B cell (primary cell): ENCODE results near the gene UQCRH. TPM values are rescaled to one million over a fixed set of nuclear protein-coding genes. Genes with fewer than 3 reads are reported as not detected.

ENCODE experiments used
- ATAC-seq: fragments of 200-7000 bp; cut with Tn5 transposase; one replicate; pipeline ENCODE4 v1.10.0; 2021; ENCODE audit warnings: low read depth, mild to moderate bottlenecking, moderate number of reproducible peaks, moderate library complexity
- CTCF ChIA-PET: fragments of 350-600 bp; sonication (Branson Sonifier 250); formaldehyde crosslinking; loops from one replicate; lab custom pipeline; 2021; ENCODE audit warnings: antibody characterized with exemption, inconsistent platforms; lab: Charles Lee
- POLR2A ChIA-PET: fragments of 350-600 bp; sonication (Branson Sonifier 250); formaldehyde crosslinking; loops from one replicate; lab custom pipeline; 2021; ENCODE audit warnings: antibody characterized with exemption; lab: Charles Lee
- DNase-seq: peaks from one replicate; pipeline ENCODE4 v3.0.0; 2013
- H2AFZ ChIP-seq: 2 replicates; pipeline ENCODE4 v1.6.1; 2012; ENCODE audit warnings: mild to moderate bottlenecking, low read depth, low read length; ENCODE audit not compliant: insufficient read depth, poor library complexity, severe bottlenecking
- H3K27ac ChIP-seq, 2 donors: 1 replicate in 1 of 2; 2 replicates in 1 of 2; pipeline ENCODE4 v1.5.1; 2012 to 2013; ENCODE audit warnings: low read length in 2 of 2, mild to moderate bottlenecking in 2 of 2, moderate library complexity in 1 of 2
- H3K27me3 ChIP-seq, 4 experiments: fragments of 200-600 bp in 1 of 4; sonication (generic) in 1 of 4; replicated peaks in 1 of 4; 1 replicate in 2 of 4; 2 replicates in 2 of 4; pipeline versions ENCODE4 v1.6.1 to v1.7.0; 2013 to 2016; ENCODE audit warnings: low read length in 3 of 4, mild to moderate bottlenecking in 2 of 4, mixed read lengths in 1 of 4, moderate library complexity in 1 of 4; ENCODE audit not compliant: insufficient read depth in 4 of 4, control insufficient read depth in 3 of 4; ENCODE audit errors: control extremely low read depth in 1 of 4
- H3K36me3 ChIP-seq, 2 experiments: replicated peaks in 1 of 2; 1 replicate in 1 of 2; 2 replicates in 1 of 2; pipeline versions ENCODE4 v1.6.1 to v1.7.1; 2013; ENCODE audit warnings: low read length in 1 of 2; ENCODE audit not compliant: insufficient read depth in 2 of 2, control insufficient read depth in 1 of 2; ENCODE audit errors: control extremely low read depth in 1 of 2, extremely low read depth in 1 of 2
- H3K4me1 ChIP-seq, 2 donors: fragments of 200-600 bp in 1 of 2; sonication (generic) in 1 of 2; 1 replicate in 1 of 2; 2 replicates in 1 of 2; pipeline versions ENCODE4 v1.5.1 to v1.6.1; 2013 to 2017; ENCODE audit warnings: low read length in 2 of 2; ENCODE audit not compliant: control insufficient read depth in 2 of 2, insufficient read depth in 2 of 2
- H3K4me2 ChIP-seq: replicated peaks from 2 replicates; pipeline ENCODE3; 2012; ENCODE audit warnings: mild to moderate bottlenecking, low read depth, low read length; ENCODE audit not compliant: poor library complexity, severe bottlenecking
- H3K4me3 ChIP-seq, 5 experiments: fragments of 200-600 bp in 1 of 5; sonication (generic) in 1 of 5; 1 replicate in 3 of 5; 2 replicates in 2 of 5; pipeline versions ENCODE4 v1.5.1 to v1.7.0; 2011 to 2016; ENCODE audit warnings: low read length in 4 of 5, mild to moderate bottlenecking in 4 of 5, low read depth in 2 of 5, control low read depth in 1 of 5, moderate library complexity in 1 of 5; ENCODE audit not compliant: insufficient read depth in 1 of 5; ENCODE audit errors: control extremely low read depth in 1 of 5, extremely low read depth in 1 of 5
- H3K79me2 ChIP-seq: fragments of 200-600 bp; sonication (generic); one replicate; pipeline ENCODE4 v1.6.0; 2016; ENCODE audit warnings: low read length; ENCODE audit not compliant: control insufficient read depth, insufficient read depth
- H3K9ac ChIP-seq: fragments of 200-600 bp; sonication (generic); 2 replicates; pipeline ENCODE4 v1.6.1; 2017; ENCODE audit warnings: mild to moderate bottlenecking, low read length, moderate library complexity
- H3K9me3 ChIP-seq, 3 donors: one replicate each; pipeline versions ENCODE4 v1.6.1 to v1.7.1; 2013; ENCODE audit warnings: low read length in 2 of 3; ENCODE audit not compliant: control insufficient read depth in 2 of 3, insufficient read depth in 1 of 3; ENCODE audit errors: control extremely low read depth in 1 of 3
- H4K20me1 ChIP-seq: 2 replicates; pipeline ENCODE4 v1.6.0; 2012; ENCODE audit warnings: mild to moderate bottlenecking, low read length; ENCODE audit not compliant: insufficient read depth, control insufficient read depth, poor library complexity, severe bottlenecking
- H3K27ac Mint-ChIP-seq: one replicate; pipeline ENCODE4 v1.8.0; 2021; ENCODE audit warnings: mixed read lengths
- H3K27me3 Mint-ChIP-seq: one replicate; pipeline ENCODE4 v1.8.0; 2021; ENCODE audit warnings: mixed read lengths
- H3K4me1 Mint-ChIP-seq: one replicate; pipeline ENCODE4 v1.8.0; 2021; ENCODE audit warnings: mixed read lengths
- H3K4me3 Mint-ChIP-seq: one replicate; pipeline ENCODE4 v1.8.0; 2021; ENCODE audit warnings: mixed read lengths
- H3K9me3 Mint-ChIP-seq: one replicate; pipeline ENCODE4 v1.8.0; 2022; ENCODE audit warnings: mixed read lengths; ENCODE audit not compliant: insufficient read depth
- CTCF ChIP-seq: fragments of 200-600 bp; IDR thresholded peaks from one replicate; pipeline ENCODE4 v1.8.0; 2022; ENCODE audit warnings: antibody characterized with exemption, mild to moderate bottlenecking
- EZH2 ChIP-seq: IDR thresholded peaks from 2 replicates; pipeline ENCODE4 v1.6.1; 2012; ENCODE audit warnings: borderline replicate concordance, low read depth, mild to moderate bottlenecking, moderate library complexity, low read length; ENCODE audit not compliant: insufficient read depth, poor library complexity, severe bottlenecking
- WGBS: methylation state at CpG from one replicate; pipeline ENCODE4 v1.1.5; 2013; ENCODE audit warnings: missing lambda C conversion rate; ENCODE audit not compliant: insufficient coverage; 5-methylcytosine and 5-hydroxymethylcytosine counted together
- intact Hi-C: fragments of 100-400 bp; cut with micrococcal nuclease; formaldehyde crosslinking; loops from one replicate; pipeline ENCODE4 v1.10.0; 2022
- polyA plus RNA-seq: library from polyadenylated mRNA; depleted of rRNA; stranded (reverse); fragments of >200 nt; gene quantifications from 2 replicates; pipeline ENCODE4 v1.2.3, GENCODE V29; 2012
- total RNA-seq, 2 donors: library from RNA; stranded (reverse); fragments of 120-200 nt in 1 of 2; gene quantifications; 1 replicate in 1 of 2; 2 replicates in 1 of 2; pipeline versions ENCODE4 v1.2.3 to v1.2.4, GENCODE V29; 2013 to 2022

The UQCRH gene
- total and polyA plus RNA-seq, 2 donors (not counting 1 experiment from before 2014, with no cell fraction given): 146 to 310 TPM

DNA sequence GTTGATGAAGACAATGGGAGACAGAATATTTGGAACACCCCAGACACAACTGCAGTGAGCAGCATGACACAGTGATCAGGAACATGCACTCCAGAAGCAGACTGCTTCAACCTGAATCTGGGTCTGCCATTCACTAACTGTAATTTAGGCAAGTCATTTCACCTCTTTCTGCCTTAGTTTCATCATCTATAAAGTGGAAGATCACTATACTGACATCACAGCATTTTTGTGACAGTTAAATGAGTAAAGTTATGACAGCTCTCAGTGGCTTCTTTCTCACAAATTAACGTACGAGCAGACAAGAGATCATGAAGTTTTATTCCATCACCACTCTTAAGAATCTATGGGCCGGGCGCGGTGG, 14.4 kb upstream of the UQCRH start:
- DNase-seq (no peak), ATAC-seq (no peak)
- H3K4me2 ChIP-seq: no peak overlapping the region
- Mint-ChIP-seq H3K9me3 (no peaks in the 10 kb centered on the region), H3K27ac (no peak overlapping the region), H3K27me3 (no peaks in the 10 kb centered on the region), H3K4me3 (no peak overlapping the region), H3K4me1 (no peaks in the 10 kb centered on the region)
- no peaks in the 10 kb centered on the region for H3K9me3 ChIP-seq
- H3K79me2 ChIP-seq: no peaks in the 10 kb centered on the region
- POLR2A ChIA-PET: no interaction called here
- no peak overlapping the region for H3K27ac ChIP-seq
- no peak overlapping the region for H3K9ac ChIP-seq
- CTCF ChIA-PET: no interaction called here
- no peaks in the 10 kb centered on the region for H3K4me1 ChIP-seq
- H4K20me1 ChIP-seq: no peaks in the 10 kb centered on the region
- no peak overlapping the region for H3K4me3 ChIP-seq
- H3K27me3 ChIP-seq: no peaks in the 10 kb centered on the region
- intact Hi-C loops: no loop called here
- WGBS: 97% methylated on average over 4 of the region's 5 CpGs
- peaks cover 0 to 29% of the 10 kb centered on the region in 2 experiments for H3K36me3 ChIP-seq
- H2AFZ ChIP-seq: no peak overlapping the region
- TF ChIP-seq CTCF (no peak), EZH2 (no peak)

DNA sequence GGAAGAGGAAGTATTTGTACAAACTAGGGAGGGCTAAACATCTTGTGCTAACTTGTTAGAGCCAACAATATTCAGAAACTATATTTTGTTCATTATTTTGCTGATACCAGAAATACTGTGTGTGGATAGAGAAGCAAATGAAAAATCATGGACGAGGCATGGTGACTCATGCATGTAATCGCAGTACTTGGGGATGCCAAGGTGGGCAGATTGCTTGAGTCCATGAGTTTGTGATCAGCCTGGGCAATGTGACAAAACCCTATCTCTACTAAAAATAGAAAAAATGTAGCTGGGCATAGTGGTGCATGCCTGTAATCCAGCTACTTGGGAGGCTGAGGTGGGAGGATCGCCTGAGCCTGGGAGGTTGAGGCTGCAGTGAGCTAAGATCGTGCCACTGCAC, 13.5 kb upstream of the UQCRH start:
- H3K79me2 ChIP-seq: no peaks in the 10 kb centered on the region
- no peaks in the 10 kb centered on the region for H3K4me1 ChIP-seq
- no peak overlapping the region for H2AFZ ChIP-seq
- no peaks in the 10 kb centered on the region for H3K27me3 ChIP-seq
- no peak overlapping the region for H3K27ac ChIP-seq
- Mint-ChIP-seq H3K9me3 (no peaks in the 10 kb centered on the region), H3K4me3 (no peak overlapping the region), H3K4me1 (no peaks in the 10 kb centered on the region), H3K27me3 (no peaks in the 10 kb centered on the region), H3K27ac (no peak overlapping the region)
- H3K4me2 ChIP-seq: no peak overlapping the region
- no peak overlapping the region for H3K4me3 ChIP-seq
- H3K9ac ChIP-seq: no peak overlapping the region
- no peaks in the 10 kb centered on the region for H4K20me1 ChIP-seq
- ChIA-PET POLR2A (no interaction called here), CTCF (interaction anchor here (0.9 to 1.6 kb wide), 2 partner anchors 58 to 60 kb away, joined by 3 to 4 read pairs; no protein-coding TSS in a partner anchor)
- TF ChIP-seq EZH2: no peak
- TF ChIP-seq CTCF: no peak
- WGBS: 100% methylated on average over 2 of the region's 4 CpGs
- intact Hi-C loops: no loop called here
- DNase-seq (no peak), ATAC-seq (no peak)
- H3K36me3 ChIP-seq: peaks cover 0 to 27% of the 10 kb centered on the region in 2 experiments
- H3K9me3 ChIP-seq: no peaks in the 10 kb centered on the region
